Mucosa of descending colon (tissue), 3 donors: ENCODE results near the gene PRKG1. TPM values are rescaled to one million over a fixed set of nuclear protein-coding genes. Genes with fewer than 3 reads are reported as not detected.

Experiments
- ATAC-seq: fragments of 200-7000 bp; cut with Tn5 transposase; one replicate; pipeline ENCODE4 v1.9.1; 2020; ENCODE audit warnings: mild to moderate bottlenecking, moderate library complexity
- DNase-seq, 3 donors: peaks; one replicate each; pipeline ENCODE4 v3.0.0-alpha.2; 2020
- H3K36me3 ChIP-seq: fragments of 200-600 bp; one replicate; pipeline ENCODE4 v1.8.0; 2021; ENCODE audit warnings: low read depth, mild to moderate bottlenecking
- H3K4me1 ChIP-seq: fragments of 200-600 bp; one replicate; pipeline ENCODE4 v1.8.0; 2021; ENCODE audit warnings: low read depth, mild to moderate bottlenecking
- H3K4me3 ChIP-seq: fragments of 200-600 bp; one replicate; pipeline ENCODE4 v1.8.0; 2021; ENCODE audit warnings: mild to moderate bottlenecking
- H3K9me3 ChIP-seq: fragments of 200-600 bp; one replicate; pipeline ENCODE4 v1.8.0; 2021; ENCODE audit warnings: mild to moderate bottlenecking
- intact Hi-C, 2 donors: fragments of 100-400 bp; cut with DNase I in 1 of 2; cut with micrococcal nuclease in 1 of 2; formaldehyde crosslinking; loops; one replicate each; pipeline versions ENCODE4 v1.11.0 to v1.11.1; 2022; cut with DNase I, micrococcal nuclease
- total RNA-seq, 3 donors: library from RNA; stranded (reverse); fragmentation: NEBNext Ultra II Directional in 2 of 3; extraction: Animal tissue kit (Norgen Biotek cat#: 25700) in 2 of 3; gene quantifications; one replicate each; pipeline versions ENCODE4 v1.2.1 to v1.2.4, GENCODE V29; 2021 to 2023
- TF ChIP-seq, protein P1 (sequence below): fragments of 200-600 bp; IDR thresholded peaks from one replicate; pipeline ENCODE4 v1.8.0; 2022; ENCODE audit warnings: antibody characterized with exemption, mild to moderate bottlenecking
- donor health status: DM: no; HTN: no; CAD: no; lungs with moderate emphysema.
- donor health status: DM: no; HTN: no; CAD: no.
- donor health status: DM: no; HTN: yes; CAD: no.

Gene PRKG1
- total RNA-seq, 3 donors from 2014 or later, result 17.1 to 55.6 (median 21.1) TPM

GRCh38 chr10:51087114-51087513 lies 12.8 kb downstream of the PRKG1 start:
- DNase-seq, result no peak
- no peaks in the 10 kb centered on the region for H3K4me1 ChIP-seq
- TF ChIP-seq, protein P1, sequence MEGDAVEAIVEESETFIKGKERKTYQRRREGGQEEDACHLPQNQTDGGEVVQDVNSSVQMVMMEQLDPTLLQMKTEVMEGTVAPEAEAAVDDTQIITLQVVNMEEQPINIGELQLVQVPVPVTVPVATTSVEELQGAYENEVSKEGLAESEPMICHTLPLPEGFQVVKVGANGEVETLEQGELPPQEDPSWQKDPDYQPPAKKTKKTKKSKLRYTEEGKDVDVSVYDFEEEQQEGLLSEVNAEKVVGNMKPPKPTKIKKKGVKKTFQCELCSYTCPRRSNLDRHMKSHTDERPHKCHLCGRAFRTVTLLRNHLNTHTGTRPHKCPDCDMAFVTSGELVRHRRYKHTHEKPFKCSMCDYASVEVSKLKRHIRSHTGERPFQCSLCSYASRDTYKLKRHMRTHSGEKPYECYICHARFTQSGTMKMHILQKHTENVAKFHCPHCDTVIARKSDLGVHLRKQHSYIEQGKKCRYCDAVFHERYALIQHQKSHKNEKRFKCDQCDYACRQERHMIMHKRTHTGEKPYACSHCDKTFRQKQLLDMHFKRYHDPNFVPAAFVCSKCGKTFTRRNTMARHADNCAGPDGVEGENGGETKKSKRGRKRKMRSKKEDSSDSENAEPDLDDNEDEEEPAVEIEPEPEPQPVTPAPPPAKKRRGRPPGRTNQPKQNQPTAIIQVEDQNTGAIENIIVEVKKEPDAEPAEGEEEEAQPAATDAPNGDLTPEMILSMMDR, result no peak

GRCh38 chr10:51090190-51090589 lies 15.9 kb downstream of the PRKG1 start:
- Histone ChIP-seq H3K9me3 (no peaks in the 10 kb centered on the region), H3K4me3 (no peak overlapping the region), H3K36me3 (no peaks in the 10 kb centered on the region), H3K4me1 (no peaks in the 10 kb centered on the region)
- intact Hi-C loops, result no loop called here
- TF ChIP-seq, protein P1, result no peak
- no peak for ATAC-seq
- DNase-seq, result no peak

More at GRCh38 chr10:51087114-51087513, 12.8 kb downstream of the PRKG1 start:
- no peaks in the 10 kb centered on the region for H3K36me3 ChIP-seq
- intact Hi-C loops, result no loop called here
- no peaks in the 10 kb centered on the region for H3K9me3 ChIP-seq
- H3K4me3 ChIP-seq, result no peak overlapping the region
- no peak for ATAC-seq

DNA sequence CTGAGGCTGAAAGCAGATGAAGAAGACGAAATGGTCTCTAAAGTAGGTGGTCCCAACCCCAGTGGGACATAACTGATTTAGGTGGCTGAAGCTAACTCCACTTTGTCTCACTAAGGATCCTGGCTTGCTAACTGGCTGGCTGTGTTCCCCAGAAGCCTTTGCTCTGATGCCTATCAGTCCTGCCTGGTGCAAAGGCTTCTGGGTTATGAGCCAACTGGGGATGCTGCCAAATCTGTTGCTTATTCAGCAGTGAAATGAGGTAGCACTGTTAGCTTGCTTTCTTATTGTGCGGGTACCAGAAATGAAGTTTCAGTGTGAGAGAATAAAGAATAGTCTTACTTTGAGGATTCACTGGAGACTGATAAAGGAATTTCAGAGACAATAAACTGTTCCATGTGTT lies 18.1 kb downstream of the PRKG1 start:
- H3K4me3 ChIP-seq, result no peak overlapping the region
- ATAC-seq (no peak), DNase-seq (peak in 2 of 3 donors; percentile 28 to 54)
- no peaks in the 10 kb centered on the region for H3K36me3 ChIP-seq
- no peaks in the 10 kb centered on the region for H3K9me3 ChIP-seq
- TF ChIP-seq, protein P1, result no peak
- H3K4me1 ChIP-seq, result no peaks in the 10 kb centered on the region
- intact Hi-C loops, result no loop called here

- intact Hi-C loops, result no loop called here
- DNase-seq, result no peak
- no peaks in the 10 kb centered on the region for H3K36me3 ChIP-seq
- H3K9me3 ChIP-seq, result no peaks in the 10 kb centered on the region
- TF ChIP-seq, protein P1, result no peak
- no peak overlapping the region for H3K4me3 ChIP-seq
- ATAC-seq, result no peak
- H3K4me1 ChIP-seq, result no peaks in the 10 kb centered on the region
These were observed 21.2 kb downstream of the PRKG1 start for GRCh38 chr10:51095444-51095843.

DNA sequence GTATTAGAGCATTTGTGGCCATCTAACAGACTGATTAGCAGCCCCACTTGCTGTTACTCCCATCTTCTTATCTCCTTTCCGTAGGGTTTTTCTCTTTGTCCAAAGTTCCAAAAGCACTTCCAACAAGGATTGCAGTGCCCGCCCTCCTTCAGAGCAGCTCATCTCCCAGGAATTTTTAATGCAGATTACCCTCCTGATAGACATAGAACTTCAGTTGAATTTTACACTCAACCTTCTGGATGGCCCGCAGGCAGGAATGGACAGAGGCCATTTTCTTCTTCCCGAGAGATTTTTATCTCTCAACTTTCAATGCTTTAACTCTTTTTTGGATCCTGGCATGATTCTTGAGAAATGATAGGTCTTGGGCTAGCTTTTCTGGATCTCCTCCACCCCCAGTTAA lies 23.3 kb downstream of the PRKG1 start:
- H3K4me3 ChIP-seq, result no peak overlapping the region
- intact Hi-C loops, result no loop called here
- no peaks in the 10 kb centered on the region for H3K36me3 ChIP-seq
- no peaks in the 10 kb centered on the region for H3K9me3 ChIP-seq
- ATAC-seq (no peak), DNase-seq (no peak)
- no peaks in the 10 kb centered on the region for H3K4me1 ChIP-seq
- TF ChIP-seq, protein P1, result no peak

- TF ChIP-seq, protein P1, result no peak
- Histone ChIP-seq H3K9me3 (no peaks in the 10 kb centered on the region), H3K4me3 (no peak overlapping the region), H3K36me3 (no peaks in the 10 kb centered on the region), H3K4me1 (no peaks in the 10 kb centered on the region)
- intact Hi-C loops, result no loop called here
- ATAC-seq (no peak), DNase-seq (no peak)
These were observed 25.9 kb downstream of the PRKG1 start for GRCh38 chr10:51100221-51100620.
